ENCODE measurements around the gene CXXC5.

CXXC5 gene

GRCh38 chr5:139667001-139667729 lies 19.0 kb downstream of the CXXC5 start:
- no peak for DNase-seq

GRCh38 chr5:139667730-139668063 lies 19.5 kb downstream of the CXXC5 start:
- no peak for DNase-seq

- no peak for DNase-seq
Measured at GRCh38 chr5:139668064-139668880, 20.1 kb downstream of the CXXC5 start.

GRCh38 chr5:139668924-139669661 lies 20.9 kb downstream of the CXXC5 start:
- no peak for DNase-seq

- DNase-seq: peak; percentile 55
Measured at GRCh38 chr5:139669662-139670368, 21.7 kb downstream of the CXXC5 start.

GRCh38 chr5:139670369-139671095 lies 22.4 kb downstream of the CXXC5 start:
- DNase-seq: peak; percentile 70

- DNase-seq: no peak
Measured at GRCh38 chr5:139671096-139671841, 23.1 kb downstream of the CXXC5 start.

GRCh38 chr5:139675213-139675612 lies 27.1 kb downstream of the CXXC5 start:
- DNase-seq: no peak

GRCh38 chr5:139675825-139676224 lies 27.7 kb downstream of the CXXC5 start:
- no peak for DNase-seq

GRCh38 chr5:139676406-139676805 lies 28.3 kb downstream of the CXXC5 start:
- DNase-seq: no peak

GRCh38 chr5:139676951-139677735 lies 29.0 kb downstream of the CXXC5 start:
- DNase-seq: no peak

- DNase-seq: no peak
Measured at GRCh38 chr5:139677736-139678613, 29.8 kb downstream of the CXXC5 start.

GRCh38 chr5:139678751-139679750 lies 30.9 kb downstream of the CXXC5 start:
- no peak for DNase-seq

- DNase-seq: no peak
Measured at GRCh38 chr5:139680368-139681111, 32.4 kb downstream of the CXXC5 start.

- no peak for DNase-seq
Measured at GRCh38 chr5:139681112-139681458, 32.9 kb downstream of the CXXC5 start.

GRCh38 chr5:139681466-139681865 lies 33.3 kb downstream of the CXXC5 start:
- DNase-seq: no peak

All from CD4-positive, alpha-beta T cell treated with Interleukin-15 for 1 hour (primary cell).